SK-N-SH treated with all-trans-retinoic acid at 6 μM for 48 hours (cell line): ENCODE measurements around the gene TMA7.

ENCODE experiments used
- CREB5 ChIP-seq: fragments of 250-450 bp; sonication (Bioruptor Pico); IDR thresholded peaks from 2 replicates; pipeline ENCODE4 v1.5.1; 2020; ENCODE audit warnings: low read depth, mild to moderate bottlenecking, moderate library complexity
- CSDC2 ChIP-seq: fragments of 250-450 bp; sonication (Bioruptor Pico); IDR thresholded peaks from 2 replicates; pipeline ENCODE4 v1.5.0; 2020; ENCODE audit warnings: mild to moderate bottlenecking, moderate library complexity
- ESRRG ChIP-seq: fragments of 250-450 bp; sonication (Bioruptor Pico); IDR thresholded peaks from 2 replicates; pipeline ENCODE4 v1.6.1; 2021; ENCODE audit warnings: mild to moderate bottlenecking
- PPARA ChIP-seq: fragments of 250-450 bp; sonication (Bioruptor Pico); IDR thresholded peaks from 2 replicates; pipeline ENCODE4 v1.5.0; 2020; ENCODE audit warnings: mild to moderate bottlenecking, borderline replicate concordance
- TOX ChIP-seq: fragments of 250-450 bp; sonication (Bioruptor Pico); IDR thresholded peaks from 2 replicates; pipeline ENCODE4 v1.8.0; 2021; ENCODE audit warnings: mild to moderate bottlenecking, moderate library complexity, borderline replicate concordance
- TSHZ2 ChIP-seq: fragments of 250-450 bp; sonication (Bioruptor Pico); IDR thresholded peaks from 2 replicates; pipeline ENCODE4 v1.5.0; 2020; ENCODE audit warnings: mild to moderate bottlenecking, moderate library complexity
- ZC3H10 ChIP-seq: fragments of 250-450 bp; sonication (Bioruptor Pico); IDR thresholded peaks from 2 replicates; pipeline ENCODE4 v1.5.1; 2021; ENCODE audit warnings: mild to moderate bottlenecking, moderate library complexity
- ZFP3 ChIP-seq: fragments of 250-450 bp; sonication (Bioruptor Pico); IDR thresholded peaks from 2 replicates; pipeline ENCODE4 v1.5.0; 2020; ENCODE audit warnings: mild to moderate bottlenecking, moderate library complexity
- ZFP30 ChIP-seq: fragments of 450-650 bp; formaldehyde crosslinking; IDR thresholded peaks from 2 replicates; pipeline ENCODE4 v1.5.0; 2022; ENCODE audit warnings: mild to moderate bottlenecking, moderate library complexity
- ZNF565 ChIP-seq: fragments of 450-650 bp; formaldehyde crosslinking; conservative IDR thresholded peaks from 2 replicates; pipeline ENCODE4 v1.5.0; 2020; ENCODE audit warnings: low read depth, mild to moderate bottlenecking, moderate library complexity
- TF ChIP-seq, protein P1 (sequence below): fragments of 250-450 bp; sonication (Bioruptor Pico); IDR thresholded peaks from 2 replicates; pipeline ENCODE4 v1.8.0; 2020; ENCODE audit warnings: mild to moderate bottlenecking, moderate library complexity, borderline replicate concordance

DNA sequence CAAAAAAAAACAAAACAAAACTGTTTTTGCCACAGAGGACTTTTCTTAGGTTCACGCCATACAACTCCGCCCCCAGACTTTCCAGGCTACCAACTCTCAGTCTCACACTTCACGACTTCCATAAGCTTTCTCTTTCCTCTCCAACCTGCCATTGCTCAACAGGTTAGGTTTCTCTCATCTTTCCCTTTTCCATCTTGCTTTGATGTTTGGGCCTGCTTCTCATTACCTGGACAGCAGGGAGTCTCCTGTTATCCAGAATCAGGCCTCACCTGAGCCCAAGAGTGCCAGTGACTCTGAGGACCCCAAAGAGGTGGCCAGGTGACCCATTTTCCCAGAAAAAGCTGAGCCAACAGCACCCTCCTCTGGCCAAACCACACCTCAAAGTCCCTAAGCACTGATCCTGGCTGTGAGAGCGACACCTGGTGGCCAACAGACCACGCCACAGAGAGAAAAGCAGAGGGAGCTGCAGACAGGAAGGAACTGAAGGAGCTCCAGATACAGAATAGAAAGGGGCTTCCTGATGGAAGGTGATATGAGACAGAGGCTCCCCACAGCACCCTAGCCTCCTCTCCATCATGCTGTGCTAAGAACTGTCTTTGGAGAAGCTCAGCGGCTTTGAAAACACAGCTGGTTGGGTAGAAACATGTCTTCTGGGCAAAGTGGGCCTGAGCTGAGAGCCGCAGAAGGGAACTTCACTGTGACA lies 4.1 kb upstream of the TMA7 start:
- TF ChIP-seq ZNF565 (CRISPR knock-in tag) (no peak), ZC3H10 (no peak), TSHZ2 (CRISPR knock-in tag) (no peak), ZFP30 (CRISPR knock-in tag) (no peak), CREB5 (no peak), ESRRG (no peak), ZFP3 (CRISPR knock-in tag) (no peak), TOX (CRISPR knock-in tag) (no peak), CSDC2 (CRISPR knock-in tag) (no peak), PPARA (CRISPR knock-in tag) (no peak)
- TF ChIP-seq, protein P1, sequence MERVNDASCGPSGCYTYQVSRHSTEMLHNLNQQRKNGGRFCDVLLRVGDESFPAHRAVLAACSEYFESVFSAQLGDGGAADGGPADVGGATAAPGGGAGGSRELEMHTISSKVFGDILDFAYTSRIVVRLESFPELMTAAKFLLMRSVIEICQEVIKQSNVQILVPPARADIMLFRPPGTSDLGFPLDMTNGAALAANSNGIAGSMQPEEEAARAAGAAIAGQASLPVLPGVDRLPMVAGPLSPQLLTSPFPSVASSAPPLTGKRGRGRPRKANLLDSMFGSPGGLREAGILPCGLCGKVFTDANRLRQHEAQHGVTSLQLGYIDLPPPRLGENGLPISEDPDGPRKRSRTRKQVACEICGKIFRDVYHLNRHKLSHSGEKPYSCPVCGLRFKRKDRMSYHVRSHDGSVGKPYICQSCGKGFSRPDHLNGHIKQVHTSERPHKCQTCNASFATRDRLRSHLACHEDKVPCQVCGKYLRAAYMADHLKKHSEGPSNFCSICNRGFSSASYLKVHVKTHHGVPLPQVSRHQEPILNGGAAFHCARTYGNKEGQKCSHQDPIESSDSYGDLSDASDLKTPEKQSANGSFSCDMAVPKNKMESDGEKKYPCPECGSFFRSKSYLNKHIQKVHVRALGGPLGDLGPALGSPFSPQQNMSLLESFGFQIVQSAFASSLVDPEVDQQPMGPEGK (CRISPR knock-in tag): no peak
